SK-N-SH (cell line): Measurements from ENCODE around the gene PPP3CA. TPM values are rescaled to one million over a fixed set of nuclear protein-coding genes. Genes with fewer than 3 reads are reported as not detected.

Experiments
- CTCF ChIA-PET: fragments of 300-600, 350-600 bp; formaldehyde crosslinking; extraction: SDS; loops from one replicate; lab custom pipeline; 2021; lab: Yijun Ruan, JAX
- POLR2A ChIA-PET: fragments of 350-600 bp; sonication (Branson Sonifier 250); formaldehyde crosslinking; extraction: SDS; loops from one replicate; lab custom pipeline; 2020; ENCODE audit warnings: antibody characterized with exemption, inconsistent platforms; lab: Yijun Ruan, JAX
- DNase-seq: peaks from one replicate; pipeline ENCODE4 v3.0.0; 2012
- H2AFZ ChIP-seq: fragments of 200-600 bp; sonication (generic); 2 replicates; pipeline ENCODE4 v1.8.1; 2016; ENCODE audit warnings: antibody characterized with exemption, mild to moderate bottlenecking, low read depth
- H3F3A ChIP-seq: fragments of 200-600 bp; sonication (generic); replicated peaks from 2 replicates; pipeline ENCODE3; 2016; ENCODE audit warnings: antibody characterized with exemption, mild to moderate bottlenecking; ENCODE audit not compliant: insufficient read depth
- H3K27ac ChIP-seq, 2 experiments: fragments of 200-500 bp in 1 of 2; fragments of 200-600 bp in 1 of 2; sonication (Bioruptor generic) in 1 of 2; sonication (generic), shearing (Covaris generic) in 1 of 2; 2 replicates each; pipeline versions ENCODE4 v1.5.1 to v1.6.1; 2014 to 2016; ENCODE audit warnings: low read depth in 2 of 2, inconsistent platforms in 1 of 2, low read length in 1 of 2, mild to moderate bottlenecking in 1 of 2, mixed read lengths in 1 of 2
- H3K27me3 ChIP-seq: fragments of 200-600 bp; sonication (generic), shearing (Covaris generic); 2 replicates; pipeline ENCODE4 v1.6.1; 2016; ENCODE audit warnings: mixed run types; ENCODE audit not compliant: insufficient read depth
- H3K36me3 ChIP-seq, 2 experiments: fragments of 200-500 bp in 1 of 2; fragments of 200-600 bp in 1 of 2; sonication (Bioruptor generic) in 1 of 2; sonication (generic) in 1 of 2; replicated peaks in 1 of 2; 2 replicates each; pipeline versions ENCODE3 to v1.5.1; 2014 to 2016; ENCODE audit warnings: low read length in 1 of 2, mild to moderate bottlenecking in 1 of 2; ENCODE audit not compliant: insufficient read depth in 2 of 2, control insufficient read depth in 1 of 2
- H3K4me1 ChIP-seq, 2 experiments: fragments of 200-500 bp in 1 of 2; fragments of 200-600 bp in 1 of 2; sonication (Bioruptor generic) in 1 of 2; sonication (generic), shearing (Covaris generic) in 1 of 2; 2 replicates each; pipeline versions ENCODE4 v1.5.1 to v1.6.1; 2014 to 2016; ENCODE audit warnings: low read depth in 1 of 2, low read length in 1 of 2, mixed run types in 1 of 2; ENCODE audit not compliant: insufficient read depth in 2 of 2, control insufficient read depth in 1 of 2
- H3K4me2 ChIP-seq: fragments of 200-600 bp; sonication (generic), shearing (Covaris generic); 2 replicates; pipeline ENCODE4 v1.6.1; 2017; ENCODE audit warnings: mixed run types
- H3K4me3 ChIP-seq, 2 experiments: fragments of 200-500 bp in 1 of 2; fragments of 200-600 bp in 1 of 2; sonication (Bioruptor generic) in 1 of 2; sonication (generic), shearing (Covaris generic) in 1 of 2; 2 replicates each; pipeline versions ENCODE4 v1.5.1 to v1.8.1; 2014 to 2016; ENCODE audit warnings: low read depth in 2 of 2, inconsistent platforms in 1 of 2, low read length in 1 of 2, mild to moderate bottlenecking in 1 of 2, mixed read lengths in 1 of 2, moderate library complexity in 1 of 2
- H3K79me2 ChIP-seq: fragments of 200-600 bp; sonication (generic); 2 replicates; pipeline ENCODE4 v1.8.1; 2017; ENCODE audit warnings: mild to moderate bottlenecking; ENCODE audit not compliant: insufficient read depth
- H3K9ac ChIP-seq: fragments of 200-600 bp; sonication (generic); 2 replicates; pipeline ENCODE4 v1.6.1; 2017; ENCODE audit warnings: mixed run types
- H3K9me2 ChIP-seq: fragments of 200-600 bp; sonication (generic); 2 replicates; pipeline ENCODE4 v1.6.1; 2017; ENCODE audit warnings: mixed run types
- H3K9me3 ChIP-seq: fragments of 200-600 bp; sonication (generic); 2 replicates; pipeline ENCODE4 v1.6.1; 2017; ENCODE audit warnings: mixed run types, mild to moderate bottlenecking, moderate library complexity
- H4K20me1 ChIP-seq: fragments of 200-600 bp; sonication (generic); 2 replicates; pipeline ENCODE4 v1.6.1; 2017; ENCODE audit warnings: mild to moderate bottlenecking, mixed run types; ENCODE audit not compliant: insufficient read depth
- CHD2 ChIP-seq: fragments of 150-350 bp; IDR thresholded peaks from 2 replicates; pipeline ENCODE4 v1.6.1; 2018; ENCODE audit warnings: low read length; ENCODE audit not compliant: partially characterized antibody
- EP300 ChIP-seq, 2 experiments: IDR thresholded peaks; 2 replicates each; pipeline versions ENCODE4 v1.4.0 to v1.6.1; 2012; ENCODE audit warnings: borderline replicate concordance in 1 of 2, low read depth in 1 of 2, low read length in 1 of 2
- FOXJ3 ChIP-seq: sonication (generic); formaldehyde crosslinking; IDR thresholded peaks from 2 replicates; pipeline ENCODE4 v1.5.1; 2020; ENCODE audit warnings: mild to moderate bottlenecking, missing genetic modification reagents
- FOXM1 ChIP-seq: IDR thresholded peaks from 2 replicates; pipeline ENCODE4 v1.4.0; 2012; ENCODE audit warnings: low read depth, mild to moderate bottlenecking
- GATA2 ChIP-seq: sonication (generic); formaldehyde crosslinking; IDR thresholded peaks from 2 replicates; pipeline ENCODE4 v1.5.0; 2020; ENCODE audit warnings: mild to moderate bottlenecking, missing genetic modification reagents
- JUND ChIP-seq: IDR thresholded peaks from 2 replicates; pipeline ENCODE4 v1.4.0; 2012
- MAX ChIP-seq: IDR thresholded peaks from 2 replicates; pipeline ENCODE4 v1.4.0; 2012; ENCODE audit warnings: low read depth
- MEF2A ChIP-seq: IDR thresholded peaks from 2 replicates; pipeline ENCODE4 v1.4.0; 2012; ENCODE audit warnings: low read depth, borderline replicate concordance
- NFIC ChIP-seq: IDR thresholded peaks from 2 replicates; pipeline ENCODE4 v1.4.0; 2012; ENCODE audit warnings: borderline replicate concordance
- NRF1 ChIP-seq: IDR thresholded peaks from 2 replicates; pipeline ENCODE4 v1.6.1; 2012; ENCODE audit warnings: low read depth, mild to moderate bottlenecking, low read length
- PBX3 ChIP-seq: IDR thresholded peaks from 2 replicates; pipeline ENCODE4; 2012
- POLR2AphosphoS5 ChIP-seq: IDR thresholded peaks from 2 replicates; pipeline ENCODE4 v1.6.1; 2012; ENCODE audit warnings: low read depth, low read length
- RAD21 ChIP-seq: IDR thresholded peaks from 2 replicates; pipeline ENCODE4 v1.6.1; 2012; ENCODE audit warnings: mild to moderate bottlenecking, low read length
- REST ChIP-seq: IDR thresholded peaks from 2 replicates; pipeline ENCODE4 v1.6.1; 2012; ENCODE audit warnings: mild to moderate bottlenecking, low read depth, low read length, moderate library complexity
- RFX5 ChIP-seq: IDR thresholded peaks from 2 replicates; pipeline ENCODE4 v1.6.1; 2012; ENCODE audit warnings: mild to moderate bottlenecking, improper control_type of control experiment, low read length
- RXRA ChIP-seq: IDR thresholded peaks from 2 replicates; pipeline ENCODE4 v1.4.0; 2012; ENCODE audit warnings: low read depth, mild to moderate bottlenecking, borderline replicate concordance
- SIN3A ChIP-seq: IDR thresholded peaks from 2 replicates; pipeline ENCODE4 v1.6.1; 2012; ENCODE audit warnings: low read depth, mild to moderate bottlenecking, low read length, moderate library complexity, borderline replicate concordance
- TAF1 ChIP-seq: IDR thresholded peaks from 2 replicates; pipeline ENCODE4 v1.6.1; 2012; ENCODE audit warnings: low read depth, mild to moderate bottlenecking, low read length, moderate library complexity, borderline replicate concordance
- USF1 ChIP-seq: IDR thresholded peaks from 2 replicates; pipeline ENCODE4 v1.4.0; 2012; ENCODE audit warnings: low read depth, borderline replicate concordance
- YY1 ChIP-seq: IDR thresholded peaks from 2 replicates; pipeline ENCODE4 v1.4.0; 2012; ENCODE audit warnings: low read depth, mild to moderate bottlenecking
- WGBS: methylation state at CpG from one replicate; pipeline ENCODE4 v1.1.6; 2017; ENCODE audit warnings: low lambda C conversion rate; 5-methylcytosine and 5-hydroxymethylcytosine counted together
- polyA plus RNA-seq, 3 experiments: library from polyadenylated mRNA; depleted of rRNA; stranded (reverse); fragments of >200 nt; gene quantifications; 2 replicates each; pipeline ENCODE4 v1.2.3, GENCODE V29; 2012
- TF ChIP-seq, protein P1 (sequence below): fragments of 150-350 bp; IDR thresholded peaks from 2 replicates; pipeline ENCODE4 v1.6.1; 2016; ENCODE audit warnings: mild to moderate bottlenecking, low read depth, low read length

PPP3CA gene
- polyA plus RNA-seq, 1 of the 3 experiments (the other 2 are of a cell fraction): 10.7 TPM

- CTCF ChIA-PET: interaction anchor here (1.0 kb wide), 1 partner anchor 79 kb away, joined by 3 read pairs; no protein-coding TSS in a partner anchor
- Histone ChIP-seq H3K4me2 (no peak overlapping the region), H3K27ac (no peak overlapping the region), H3K36me3 (no peaks in the 10 kb centered on the region), H2AFZ (no peak overlapping the region), H3K79me2 (no peaks in the 10 kb centered on the region), H3F3A (peaks cover 17% of the 10 kb centered on the region), H4K20me1 (no peaks in the 10 kb centered on the region), H3K27me3 (no peaks in the 10 kb centered on the region), H3K9me3 (no peaks in the 10 kb centered on the region), H3K4me1 (peaks cover 0 to 8% of the 10 kb centered on the region in 2 experiments; a peak in 1 of 4 replicates), H3K9ac (no peak overlapping the region), H3K4me3 (no peak overlapping the region), H3K9me2 (no peaks in the 10 kb centered on the region)
- WGBS: 95% methylated on average over 8 of the region's 8 CpGs
- no peak for DNase-seq
- TF ChIP-seq YY1 (no peak), FOXM1 (no peak), EP300 (IDR thresholded peaks at IDR 0.05; ENCODE audit: borderline replicate concordance in 1 of 2, low read depth in 1 of 2, low read length in 1 of 2) (no peak), POLR2AphosphoS5 (no peak), GATA2 (CRISPR knock-in tag) (no peak), RAD21 (no peak), SIN3A (no peak)
- POLR2A ChIA-PET: no interaction called here
Measured at GRCh38 chr4:100986360-100986868, 360.9 kb downstream of the PPP3CA start.

GRCh38 chr4:100985576-100985975 lies 361.8 kb downstream of the PPP3CA start:
- H3K36me3 ChIP-seq: no peaks in the 10 kb centered on the region
- H3K4me2 ChIP-seq: no peak overlapping the region
- no peak overlapping the region for H3K4me3 ChIP-seq
- ChIA-PET POLR2A (no interaction called here), CTCF (interaction anchor here (1.0 kb wide), 1 partner anchor 79 kb away, joined by 3 read pairs; no protein-coding TSS in a partner anchor)
- H4K20me1 ChIP-seq: no peaks in the 10 kb centered on the region
- peaks cover 17% of the 10 kb centered on the region for H3F3A ChIP-seq
- H3K4me1 ChIP-seq: peaks cover 0 to 8% of the 10 kb centered on the region in 2 experiments; a peak in 2 of 4 replicates
- H3K27me3 ChIP-seq: no peaks in the 10 kb centered on the region
- WGBS: 96% methylated on average over 3 of the region's 3 CpGs
- no peaks in the 10 kb centered on the region for H3K9me3 ChIP-seq
- no peak for DNase-seq
- no peaks in the 10 kb centered on the region for H3K9me2 ChIP-seq
- no peak overlapping the region for H2AFZ ChIP-seq
- H3K27ac ChIP-seq: peak overlapping the region in 1 of 2 experiments; percentile 94; a peak in 2 of 4 replicates
- H3K9ac ChIP-seq: peak overlapping the region; percentile 32; the same call in 1 of the 2 replicates
- no peaks in the 10 kb centered on the region for H3K79me2 ChIP-seq
- no peak for TF ChIP-seq MEF2A
- no peak for TF ChIP-seq USF1
- TF ChIP-seq, protein P1, sequence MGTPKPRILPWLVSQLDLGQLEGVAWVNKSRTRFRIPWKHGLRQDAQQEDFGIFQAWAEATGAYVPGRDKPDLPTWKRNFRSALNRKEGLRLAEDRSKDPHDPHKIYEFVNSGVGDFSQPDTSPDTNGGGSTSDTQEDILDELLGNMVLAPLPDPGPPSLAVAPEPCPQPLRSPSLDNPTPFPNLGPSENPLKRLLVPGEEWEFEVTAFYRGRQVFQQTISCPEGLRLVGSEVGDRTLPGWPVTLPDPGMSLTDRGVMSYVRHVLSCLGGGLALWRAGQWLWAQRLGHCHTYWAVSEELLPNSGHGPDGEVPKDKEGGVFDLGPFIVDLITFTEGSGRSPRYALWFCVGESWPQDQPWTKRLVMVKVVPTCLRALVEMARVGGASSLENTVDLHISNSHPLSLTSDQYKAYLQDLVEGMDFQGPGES: no peak
- no peak for TF ChIP-seq GATA2 (CRISPR knock-in tag)
- no peak for TF ChIP-seq NFIC
- no peak for TF ChIP-seq RFX5
- TF ChIP-seq TAF1: no peak
- no peak for TF ChIP-seq FOXJ3 (CRISPR knock-in tag)
- no peak for TF ChIP-seq NRF1
- no peak for TF ChIP-seq RXRA
- TF ChIP-seq MAX: no peak
- TF ChIP-seq PBX3: no peak
- TF ChIP-seq REST: no peak
- no peak for TF ChIP-seq EP300 (IDR thresholded peaks at IDR 0.05; ENCODE audit: borderline replicate concordance in 1 of 2, low read depth in 1 of 2, low read length in 1 of 2)
- TF ChIP-seq YY1: no peak
- no peak for TF ChIP-seq CHD2
- no peak for TF ChIP-seq JUND
- TF ChIP-seq FOXM1: no peak
